ENCODE data around the gene TMEM179.
A peak's percentile ranks its signal among the peaks of the same experiment; 100 is the strongest.

TMEM179 gene

GRCh38 chr14:104563191-104563741 lies 41.3 kb downstream of the TMEM179 start:
- no peak for TF ChIP-seq ZFP30 (CRISPR knock-in tag; IDR thresholded peaks at IDR 0.05)
- TF ChIP-seq TSHZ2 (CRISPR knock-in tag; IDR thresholded peaks at IDR 0.05) = no peak
- no peak for TF ChIP-seq ZNF8 (CRISPR knock-in tag; IDR thresholded peaks at IDR 0.05)
- TF ChIP-seq ZC3H10 (CRISPR knock-in tag; IDR thresholded peaks at IDR 0.05) = no peak
- no peak for TF ChIP-seq ISL1 (CRISPR knock-in tag; IDR thresholded peaks at IDR 0.05)
- TF ChIP-seq, protein P1, sequence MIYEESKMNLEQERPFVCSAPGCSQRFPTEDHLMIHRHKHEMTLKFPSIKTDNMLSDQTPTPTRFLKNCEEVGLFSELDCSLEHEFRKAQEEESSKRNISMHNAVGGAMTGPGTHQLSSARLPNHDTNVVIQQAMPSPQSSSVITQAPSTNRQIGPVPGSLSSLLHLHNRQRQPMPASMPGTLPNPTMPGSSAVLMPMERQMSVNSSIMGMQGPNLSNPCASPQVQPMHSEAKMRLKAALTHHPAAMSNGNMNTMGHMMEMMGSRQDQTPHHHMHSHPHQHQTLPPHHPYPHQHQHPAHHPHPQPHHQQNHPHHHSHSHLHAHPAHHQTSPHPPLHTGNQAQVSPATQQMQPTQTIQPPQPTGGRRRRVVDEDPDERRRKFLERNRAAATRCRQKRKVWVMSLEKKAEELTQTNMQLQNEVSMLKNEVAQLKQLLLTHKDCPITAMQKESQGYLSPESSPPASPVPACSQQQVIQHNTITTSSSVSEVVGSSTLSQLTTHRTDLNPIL (CRISPR knock-in tag; IDR thresholded peaks at IDR 0.05; ENCODE audit: low read depth) = no peak
- peak; percentile 9; the same call in 2 of the 3 replicates for ATAC-seq

DNA sequence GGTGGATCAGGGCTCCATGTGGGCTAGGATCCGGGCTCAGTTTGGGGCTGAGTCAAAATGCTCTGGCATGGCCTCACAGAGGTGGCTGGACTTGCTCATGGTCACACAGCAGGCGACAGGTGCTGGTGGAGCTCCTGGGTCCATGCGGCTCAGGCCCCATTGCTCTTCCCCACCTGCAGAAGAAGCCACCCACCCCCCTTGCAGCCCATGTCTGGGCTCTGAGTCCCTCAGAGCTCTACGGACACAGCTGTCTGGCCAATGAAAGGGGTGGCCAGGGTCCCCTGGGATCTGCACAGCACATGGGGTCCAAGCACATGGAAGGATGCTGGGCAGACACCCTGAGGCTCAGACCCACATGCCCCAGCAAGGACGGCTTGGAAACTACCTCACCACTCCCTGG lies 42.0 kb downstream of the TMEM179 start:
- ATAC-seq = no peak

GRCh38 chr14:104561632-104562495 lies 42.7 kb downstream of the TMEM179 start:
- no peak for TF ChIP-seq ZNF70 (CRISPR knock-in tag; IDR thresholded peaks at IDR 0.05)
- no peak for TF ChIP-seq GLIS3 (CRISPR knock-in tag; IDR thresholded peaks at IDR 0.05)
- ATAC-seq = no peak

More for the DNA sequence above, 42.0 kb downstream of the TMEM179 start:
- TF ChIP-seq BACH2 (CRISPR knock-in tag; IDR thresholded peaks at IDR 0.05; ENCODE audit: borderline replicate concordance) (no peak), TOX (CRISPR knock-in tag; IDR thresholded peaks at IDR 0.05; ENCODE audit: borderline replicate concordance) (no peak), ARNTL (CRISPR knock-in tag; IDR thresholded peaks at IDR 0.05; ENCODE audit: borderline replicate concordance, low read depth) (no peak), ZFP3 (CRISPR knock-in tag; IDR thresholded peaks at IDR 0.05) (no peak), ZFP30 (CRISPR knock-in tag; IDR thresholded peaks at IDR 0.05) (no peak), OSR1 (CRISPR knock-in tag; IDR thresholded peaks at IDR 0.05) (no peak), ZC3H10 (CRISPR knock-in tag; IDR thresholded peaks at IDR 0.05) (no peak), ZNF565 (CRISPR knock-in tag; conservative IDR thresholded peaks at IDR 0.05; ENCODE audit: low read depth) (no peak), RARB (CRISPR knock-in tag; IDR thresholded peaks at IDR 0.05) (no peak), ZNF8 (CRISPR knock-in tag; IDR thresholded peaks at IDR 0.05) (no peak), ZNF70 (CRISPR knock-in tag; IDR thresholded peaks at IDR 0.05) (no peak), SNAI2 (CRISPR knock-in tag; IDR thresholded peaks at IDR 0.05) (no peak), ISL1 (CRISPR knock-in tag; IDR thresholded peaks at IDR 0.05) (no peak), TCF4 (CRISPR knock-in tag; IDR thresholded peaks at IDR 0.05; ENCODE audit: borderline replicate concordance) (no peak), ESRRG (CRISPR knock-in tag; IDR thresholded peaks at IDR 0.05) (no peak), CSDC2 (CRISPR knock-in tag; IDR thresholded peaks at IDR 0.05) (no peak)
- TF ChIP-seq, protein P2, sequence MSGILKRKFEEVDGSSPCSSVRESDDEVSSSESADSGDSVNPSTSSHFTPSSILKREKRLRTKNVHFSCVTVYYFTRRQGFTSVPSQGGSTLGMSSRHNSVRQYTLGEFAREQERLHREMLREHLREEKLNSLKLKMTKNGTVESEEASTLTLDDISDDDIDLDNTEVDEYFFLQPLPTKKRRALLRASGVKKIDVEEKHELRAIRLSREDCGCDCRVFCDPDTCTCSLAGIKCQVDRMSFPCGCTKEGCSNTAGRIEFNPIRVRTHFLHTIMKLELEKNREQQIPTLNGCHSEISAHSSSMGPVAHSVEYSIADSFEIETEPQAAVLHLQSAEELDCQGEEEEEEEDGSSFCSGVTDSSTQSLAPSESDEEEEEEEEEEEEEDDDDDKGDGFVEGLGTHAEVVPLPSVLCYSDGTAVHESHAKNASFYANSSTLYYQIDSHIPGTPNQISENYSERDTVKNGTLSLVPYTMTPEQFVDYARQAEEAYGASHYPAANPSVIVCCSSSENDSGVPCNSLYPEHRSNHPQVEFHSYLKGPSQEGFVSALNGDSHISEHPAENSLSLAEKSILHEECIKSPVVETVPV (CRISPR knock-in tag; IDR thresholded peaks at IDR 0.05) = no peak
- TF ChIP-seq, protein P3, sequence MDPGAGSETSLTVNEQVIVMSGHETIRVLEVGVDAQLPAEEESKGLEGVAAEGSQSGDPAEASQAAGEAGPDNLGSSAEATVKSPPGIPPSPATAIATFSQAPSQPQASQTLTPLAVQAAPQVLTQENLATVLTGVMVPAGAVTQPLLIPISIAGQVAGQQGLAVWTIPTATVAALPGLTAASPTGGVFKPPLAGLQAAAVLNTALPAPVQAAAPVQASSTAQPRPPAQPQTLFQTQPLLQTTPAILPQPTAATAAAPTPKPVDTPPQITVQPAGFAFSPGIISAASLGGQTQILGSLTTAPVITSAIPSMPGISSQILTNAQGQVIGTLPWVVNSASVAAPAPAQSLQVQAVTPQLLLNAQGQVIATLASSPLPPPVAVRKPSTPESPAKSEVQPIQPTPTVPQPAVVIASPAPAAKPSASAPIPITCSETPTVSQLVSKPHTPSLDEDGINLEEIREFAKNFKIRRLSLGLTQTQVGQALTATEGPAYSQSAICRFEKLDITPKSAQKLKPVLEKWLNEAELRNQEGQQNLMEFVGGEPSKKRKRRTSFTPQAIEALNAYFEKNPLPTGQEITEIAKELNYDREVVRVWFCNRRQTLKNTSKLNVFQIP (CRISPR knock-in tag; IDR thresholded peaks at IDR 0.05; ENCODE audit: borderline replicate concordance, low read depth) = no peak

- no peak for ATAC-seq
- TF ChIP-seq PPARA (CRISPR knock-in tag; IDR thresholded peaks at IDR 0.05; ENCODE audit: borderline replicate concordance) = no peak
- no peak for TF ChIP-seq ARNTL (CRISPR knock-in tag; IDR thresholded peaks at IDR 0.05; ENCODE audit: borderline replicate concordance, low read depth)
- TF ChIP-seq, protein P2 (CRISPR knock-in tag; IDR thresholded peaks at IDR 0.05) = no peak
- TF ChIP-seq GLIS3 (CRISPR knock-in tag; IDR thresholded peaks at IDR 0.05) = no peak
- no peak for TF ChIP-seq ISL1 (CRISPR knock-in tag; IDR thresholded peaks at IDR 0.05)
- no peak for TF ChIP-seq BACH2 (CRISPR knock-in tag; IDR thresholded peaks at IDR 0.05; ENCODE audit: borderline replicate concordance)
- TF ChIP-seq, protein P1 (CRISPR knock-in tag; IDR thresholded peaks at IDR 0.05; ENCODE audit: low read depth) = no peak
- TF ChIP-seq ESRRG (CRISPR knock-in tag; IDR thresholded peaks at IDR 0.05) = no peak
- no peak for TF ChIP-seq ZNF8 (CRISPR knock-in tag; IDR thresholded peaks at IDR 0.05)
- TF ChIP-seq ZNF565 (CRISPR knock-in tag; conservative IDR thresholded peaks at IDR 0.05; ENCODE audit: low read depth) = no peak
- no peak for TF ChIP-seq ZFP3 (CRISPR knock-in tag; IDR thresholded peaks at IDR 0.05)
- no peak for TF ChIP-seq CSDC2 (CRISPR knock-in tag; IDR thresholded peaks at IDR 0.05)
- no peak for TF ChIP-seq ZFP30 (CRISPR knock-in tag; IDR thresholded peaks at IDR 0.05)
- no peak for TF ChIP-seq SNAI2 (CRISPR knock-in tag; IDR thresholded peaks at IDR 0.05)
Measured at GRCh38 chr14:104561124-104561557, 43.4 kb downstream of the TMEM179 start.

All from SK-N-SH treated with all-trans-retinoic acid at 6 μM for 48 hours (cell line).